ENCODE data around the gene MORF4L1. TPM values are rescaled to one million over a fixed set of nuclear protein-coding genes. Genes with fewer than 3 reads are reported as not detected.

MORF4L1 gene
- total and polyA plus RNA-seq, 7 experiments from 2014 or later: 246 to 405 (median 320) TPM

DNA sequence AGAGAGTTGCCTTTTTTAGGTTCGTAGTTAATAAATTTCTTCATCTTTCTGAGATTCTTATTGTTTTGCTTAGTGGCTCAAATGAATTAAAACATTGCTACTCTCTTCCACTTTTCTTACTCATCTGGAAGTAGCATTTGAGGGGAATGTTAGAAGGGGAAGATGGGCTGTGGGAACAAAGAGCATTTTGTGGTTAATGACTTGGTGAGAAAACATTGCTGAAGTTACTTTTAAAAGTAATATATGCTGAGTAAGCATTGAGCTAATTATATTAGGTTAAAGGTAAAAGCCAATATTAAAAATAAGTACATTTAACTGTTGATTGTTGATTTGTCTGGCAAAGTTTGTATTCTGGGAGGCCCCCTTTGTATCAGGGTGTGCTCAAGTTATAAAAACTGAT lies 5.7 kb downstream of the MORF4L1 start:
- H3K4me3 Mint-ChIP-seq: peak overlapping the region; percentile 8 to 100 (median 97)
- Histone ChIP-seq H3K27ac (ENCODE audit: low read depth, low read length) (no peak overlapping the region), H3K36me3 (ENCODE audit: control insufficient read depth in 2 of 3, insufficient read depth in 3 of 3, low read length in 3 of 3) (peaks cover 0 to 16% (median 6%) of the 10 kb centered on the region in 3 experiments), H3K4me1 (ENCODE audit: control insufficient read depth in 2 of 2, insufficient read depth in 2 of 2, low read length in 2 of 2) (peaks cover 64 to 73% of the 10 kb centered on the region in 2 donors), H3K9me3 (ENCODE audit: control insufficient read depth in 2 of 3, low read length in 3 of 3) (no peaks in the 10 kb centered on the region), H3K4me3 (ENCODE audit: low read length) (no peak overlapping the region), H3K27me3 (ENCODE audit: control insufficient read depth in 2 of 2, insufficient read depth in 2 of 2, low read length in 2 of 2) (no peaks in the 10 kb centered on the region)
- DNase-seq (no peak), ATAC-seq (no peak)
- intact Hi-C loops (cut with micrococcal nuclease): no loop called here
- no peaks in the 10 kb centered on the region for H3K27me3 Mint-ChIP-seq
- H3K27ac Mint-ChIP-seq: peak overlapping the region in 4 of 9 donors; percentile 14 to 82 (median 66)
- peaks cover 43 to 96% (median 85%) of the 10 kb centered on the region in 7 donors for H3K4me1 Mint-ChIP-seq
- H3K9me3 Mint-ChIP-seq: peaks cover 0 to 3% (median 0%) of the 10 kb centered on the region in 11 donors
- CTCF ChIA-PET: interaction anchor here (0.7 kb wide), 1 partner anchor 22 kb away, joined by 3 read pairs; no protein-coding TSS in a partner anchor
- H3K36me3 Mint-ChIP-seq: peaks cover 0 to 19% (median 10%) of the 10 kb centered on the region in 5 donors
- POLR2A ChIA-PET: no interaction called here

DNA sequence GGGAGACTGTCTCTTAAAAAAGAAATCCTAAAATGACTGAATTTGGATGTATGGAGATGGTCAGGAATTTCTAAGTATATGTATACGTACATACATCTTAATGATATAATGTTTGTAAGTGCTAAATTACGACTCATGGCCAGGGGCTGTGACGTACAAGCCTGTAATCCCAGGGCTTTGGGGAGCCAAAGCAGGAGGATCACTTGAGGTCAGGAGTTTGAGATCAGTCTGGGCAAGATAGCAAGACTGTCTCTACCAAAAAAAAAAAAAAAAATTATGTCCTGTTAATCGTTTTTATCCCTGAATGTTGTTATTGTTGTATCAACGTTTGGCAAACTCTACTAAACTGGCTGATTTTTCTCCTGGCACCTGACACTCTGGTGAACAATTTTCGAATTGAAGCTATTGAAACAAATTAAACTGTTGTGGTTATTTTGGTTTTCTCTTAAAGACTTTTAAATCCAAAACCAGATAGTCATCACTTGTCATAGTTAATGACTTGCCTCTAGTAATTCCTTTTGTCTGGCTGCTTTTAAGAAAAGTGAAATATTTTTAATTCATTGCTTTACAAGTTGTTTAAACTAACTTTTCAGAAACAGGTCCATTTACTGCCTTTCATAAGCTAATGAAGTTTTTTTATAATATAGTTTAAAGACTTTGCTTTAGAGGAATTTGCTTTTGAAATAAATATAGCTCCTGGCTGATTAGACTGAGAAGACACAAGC lies 7.0 kb downstream of the MORF4L1 start:
- POLR2A ChIA-PET: interaction anchor here (0.7 kb wide), 1 partner anchor 10 kb away, joined by 4 read pairs; no protein-coding TSS in a partner anchor
- Histone ChIP-seq H3K27me3 (ENCODE audit: control insufficient read depth in 2 of 2, insufficient read depth in 2 of 2, low read length in 2 of 2) (no peaks in the 10 kb centered on the region), H3K9me3 (ENCODE audit: control insufficient read depth in 2 of 3, low read length in 3 of 3) (no peaks in the 10 kb centered on the region), H3K27ac (ENCODE audit: low read depth, low read length) (no peak overlapping the region), H3K4me3 (ENCODE audit: low read length) (no peak overlapping the region), H3K4me1 (ENCODE audit: control insufficient read depth in 2 of 2, insufficient read depth in 2 of 2, low read length in 2 of 2) (peaks cover 63 to 72% of the 10 kb centered on the region in 2 donors), H3K36me3 (ENCODE audit: control insufficient read depth in 2 of 3, insufficient read depth in 3 of 3, low read length in 3 of 3) (peaks cover 0 to 19% (median 6%) of the 10 kb centered on the region in 3 experiments)
- Mint-ChIP-seq H3K27me3 (no peaks in the 10 kb centered on the region), H3K9me3 (no peaks in the 10 kb centered on the region), H3K27ac (peak overlapping the region in 3 of 9 donors; percentile 34 to 68 (median 36)), H3K4me1 (peaks cover 42 to 94% (median 78%) of the 10 kb centered on the region in 7 donors), H3K4me3 (peak overlapping the region in 9 of 10 donors; percentile 38 to 99 (median 53)), H3K36me3 (peaks cover 0 to 23% (median 13%) of the 10 kb centered on the region in 5 donors)
- DNase-seq (no peak), ATAC-seq (no peak)
- CTCF ChIA-PET: no interaction called here
- intact Hi-C loops (cut with micrococcal nuclease): no loop called here

DNA sequence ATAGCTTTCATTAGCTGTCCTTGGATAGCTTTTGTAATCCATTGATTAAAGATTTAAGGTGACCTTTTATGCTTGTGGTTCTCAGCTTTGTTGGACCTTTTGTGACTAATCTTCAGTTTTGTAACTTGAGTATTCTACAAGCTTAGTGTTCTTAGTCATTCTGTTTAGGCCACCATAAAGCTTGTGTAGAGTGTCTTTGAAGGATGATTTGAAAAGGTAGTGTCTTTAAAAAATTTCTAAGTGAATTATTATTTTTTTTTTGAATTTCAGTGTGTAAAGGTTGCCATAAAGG lies 7.5 kb downstream of the MORF4L1 start:
- Histone ChIP-seq H3K4me1 (ENCODE audit: control insufficient read depth in 2 of 2, insufficient read depth in 2 of 2, low read length in 2 of 2) (peaks cover 58 to 68% of the 10 kb centered on the region in 2 donors), H3K36me3 (ENCODE audit: control insufficient read depth in 2 of 3, insufficient read depth in 3 of 3, low read length in 3 of 3) (peaks cover 0 to 23% (median 6%) of the 10 kb centered on the region in 3 experiments), H3K4me3 (ENCODE audit: low read length) (no peak overlapping the region), H3K27ac (ENCODE audit: low read depth, low read length) (no peak overlapping the region), H3K9me3 (ENCODE audit: control insufficient read depth in 2 of 3, low read length in 3 of 3) (no peaks in the 10 kb centered on the region), H3K27me3 (ENCODE audit: control insufficient read depth in 2 of 2, insufficient read depth in 2 of 2, low read length in 2 of 2) (no peaks in the 10 kb centered on the region)
- no peak for DNase-seq
- Mint-ChIP-seq H3K9me3 (no peaks in the 10 kb centered on the region), H3K27ac (peak overlapping the region in 1 of 9 donors; percentile 38), H3K36me3 (peaks cover 0 to 23% (median 10%) of the 10 kb centered on the region in 5 donors), H3K27me3 (no peaks in the 10 kb centered on the region), H3K4me3 (peak overlapping the region in 4 of 10 donors; percentile 38 to 99 (median 50)), H3K4me1 (peaks cover 37 to 94% (median 78%) of the 10 kb centered on the region in 7 donors)
- no peak for ATAC-seq
- ChIA-PET CTCF (no interaction called here), POLR2A (interaction anchor here (0.7 kb wide), 1 partner anchor 9 kb away, joined by 4 read pairs; no protein-coding TSS in a partner anchor)
- intact Hi-C loops (cut with micrococcal nuclease): no loop called here

DNA sequence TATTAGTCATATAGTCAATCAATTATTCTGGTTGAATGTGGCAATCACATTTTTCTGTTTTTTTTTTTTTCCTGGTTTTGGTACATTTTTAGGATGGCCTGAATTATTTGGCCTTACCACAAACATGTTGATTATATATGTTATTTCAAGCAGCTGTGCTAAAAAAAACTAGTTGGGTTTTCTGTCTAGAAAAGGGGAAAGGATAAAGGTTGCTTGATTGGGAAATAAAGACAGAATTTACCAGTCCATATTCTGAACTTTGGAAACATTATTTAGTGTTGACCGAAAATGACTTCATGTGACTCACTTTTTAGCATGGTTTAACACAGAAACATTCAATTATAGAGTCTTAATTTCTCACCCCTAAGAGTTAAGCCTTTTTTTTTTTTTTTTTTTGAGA lies 8.1 kb downstream of the MORF4L1 start:
- intact Hi-C loops (cut with micrococcal nuclease): no loop called here
- ChIA-PET POLR2A (no interaction called here), CTCF (no interaction called here)
- H3K9me3 ChIP-seq (ENCODE audit: control insufficient read depth in 2 of 3, low read length in 3 of 3): no peaks in the 10 kb centered on the region
- H3K4me1 Mint-ChIP-seq: peaks cover 30 to 93% (median 76%) of the 10 kb centered on the region in 7 donors
- H3K27me3 ChIP-seq (ENCODE audit: control insufficient read depth in 2 of 2, insufficient read depth in 2 of 2, low read length in 2 of 2): no peaks in the 10 kb centered on the region
- H3K27me3 Mint-ChIP-seq: no peaks in the 10 kb centered on the region
- H3K27ac Mint-ChIP-seq: peak overlapping the region in 1 of 9 donors; percentile 19
- ATAC-seq (no peak), DNase-seq (no peak)
- H3K4me1 ChIP-seq (ENCODE audit: control insufficient read depth in 2 of 2, insufficient read depth in 2 of 2, low read length in 2 of 2): peaks cover 52 to 61% of the 10 kb centered on the region in 2 donors
- H3K9me3 Mint-ChIP-seq: no peaks in the 10 kb centered on the region
- H3K27ac ChIP-seq (ENCODE audit: low read depth, low read length): no peak overlapping the region
- H3K36me3 Mint-ChIP-seq: peaks cover under 1 to 25% (median 12%) of the 10 kb centered on the region in 5 donors
- no peak overlapping the region for H3K4me3 ChIP-seq (ENCODE audit: low read length)
- peak overlapping the region in 4 of 10 donors; percentile 21 to 52 (median 30) for H3K4me3 Mint-ChIP-seq
- peaks cover 0 to 25% (median 9%) of the 10 kb centered on the region in 3 experiments for H3K36me3 ChIP-seq (ENCODE audit: control insufficient read depth in 2 of 3, insufficient read depth in 3 of 3, low read length in 3 of 3)

DNA sequence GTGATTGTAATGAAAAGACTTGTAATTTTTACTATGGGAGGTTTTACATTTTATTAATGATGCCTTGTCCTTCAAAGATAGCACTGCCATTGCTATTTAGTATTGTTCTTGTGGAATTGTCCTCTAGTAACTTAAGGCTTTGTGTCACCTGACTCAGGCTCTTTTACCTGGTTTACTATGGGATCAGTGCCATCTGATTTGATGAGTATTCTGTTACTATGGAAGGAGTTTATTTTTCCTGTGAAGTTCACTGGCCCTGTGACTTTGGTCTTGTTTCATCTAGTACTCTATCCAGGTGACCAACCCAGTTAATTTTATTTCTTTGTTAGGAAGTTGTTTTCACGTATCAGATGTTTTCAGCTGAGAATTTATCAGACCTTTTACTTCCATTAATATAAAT lies 9.0 kb downstream of the MORF4L1 start:
- peaks cover 33 to 90% (median 74%) of the 10 kb centered on the region in 7 donors for H3K4me1 Mint-ChIP-seq
- Histone ChIP-seq H3K27ac (ENCODE audit: low read depth, low read length) (peak overlapping the region; percentile 19), H3K27me3 (ENCODE audit: control insufficient read depth in 2 of 2, insufficient read depth in 2 of 2, low read length in 2 of 2) (no peaks in the 10 kb centered on the region), H3K4me1 (ENCODE audit: control insufficient read depth in 2 of 2, insufficient read depth in 2 of 2, low read length in 2 of 2) (peaks cover 44 to 53% of the 10 kb centered on the region in 2 donors), H3K9me3 (ENCODE audit: control insufficient read depth in 2 of 3, low read length in 3 of 3) (no peaks in the 10 kb centered on the region), H3K36me3 (ENCODE audit: control insufficient read depth in 2 of 3, insufficient read depth in 3 of 3, low read length in 3 of 3) (peaks cover 0 to 34% (median 15%) of the 10 kb centered on the region in 3 experiments), H3K4me3 (ENCODE audit: low read length) (no peak overlapping the region)
- POLR2A ChIA-PET: interaction anchor here (0.7 kb wide), 1 partner anchor 417 kb away, joined by 3 read pairs; no protein-coding TSS in a partner anchor
- DNase-seq: no peak
- CTCF ChIA-PET: interaction anchor here (1.1 kb wide), 1 partner anchor 10 kb away, joined by 5 read pairs; no protein-coding TSS in a partner anchor
- ATAC-seq: no peak
- H3K4me3 Mint-ChIP-seq: peak overlapping the region in 5 of 10 donors; percentile 17 to 41 (median 35)
- H3K9me3 Mint-ChIP-seq: no peaks in the 10 kb centered on the region
- no peaks in the 10 kb centered on the region for H3K27me3 Mint-ChIP-seq
- peak overlapping the region in 2 of 9 donors; percentile 19 to 36 for H3K27ac Mint-ChIP-seq
- intact Hi-C loops (cut with micrococcal nuclease): loop anchor here in 1 of 2 donors (1.0 kb wide), 1 partner anchor 7 kb away; no protein-coding TSS in a partner anchor
- H3K36me3 Mint-ChIP-seq: peaks cover 7 to 32% (median 18%) of the 10 kb centered on the region in 5 donors

DNA sequence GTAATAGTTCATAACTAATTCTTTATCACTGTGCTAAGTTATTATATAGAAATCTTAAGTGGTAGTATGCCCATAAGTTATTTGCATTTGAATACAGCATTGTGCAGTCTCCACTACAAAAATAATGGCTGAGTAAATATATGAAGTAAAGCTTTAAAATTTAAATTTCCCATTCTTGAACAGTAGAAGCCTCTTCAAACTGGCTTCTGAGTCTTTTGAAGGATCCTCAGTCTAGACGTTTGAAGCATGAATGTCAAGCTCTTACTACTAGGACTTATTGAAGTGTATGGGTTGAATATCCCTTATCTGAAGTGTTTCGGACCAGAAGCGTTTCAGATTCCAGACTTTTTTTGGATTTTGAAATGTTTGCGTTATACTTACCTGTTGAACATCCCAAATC lies 16.3 kb downstream of the MORF4L1 start:
- Mint-ChIP-seq H3K27me3 (no peaks in the 10 kb centered on the region), H3K4me1 (peaks cover 10 to 30% (median 25%) of the 10 kb centered on the region in 7 donors), H3K27ac (no peak overlapping the region), H3K9me3 (peaks cover 0 to 2% (median 0%) of the 10 kb centered on the region in 11 donors), H3K4me3 (no peak overlapping the region), H3K36me3 (peaks cover 21 to 49% (median 28%) of the 10 kb centered on the region in 5 donors)
- Histone ChIP-seq H3K9me3 (ENCODE audit: control insufficient read depth in 2 of 3, low read length in 3 of 3) (no peaks in the 10 kb centered on the region), H3K27me3 (ENCODE audit: control insufficient read depth in 2 of 2, insufficient read depth in 2 of 2, low read length in 2 of 2) (no peaks in the 10 kb centered on the region), H3K27ac (ENCODE audit: low read depth, low read length) (no peak overlapping the region), H3K4me3 (ENCODE audit: low read length) (no peak overlapping the region), H3K36me3 (ENCODE audit: control insufficient read depth in 2 of 3, insufficient read depth in 3 of 3, low read length in 3 of 3) (peaks cover 39 to 79% (median 52%) of the 10 kb centered on the region in 3 experiments), H3K4me1 (ENCODE audit: control insufficient read depth in 2 of 2, insufficient read depth in 2 of 2, low read length in 2 of 2) (no peaks in the 10 kb centered on the region)
- no peak for ATAC-seq
- DNase-seq: no peak
- intact Hi-C loops (cut with micrococcal nuclease): no loop called here
- ChIA-PET POLR2A (interaction anchor here (0.9 kb wide), 1 partner anchor 9 kb away, joined by 4 read pairs; no protein-coding TSS in a partner anchor), CTCF (no interaction called here)

Data from naive thymus-derived CD4-positive, alpha-beta T cell (primary cell).